ENCODE measurements around the gene GJA3.
A peak's percentile ranks its signal among the peaks of the same experiment; 100 is the strongest.
"Not testable (repeated sequence)": the region's sequence is repeated elsewhere in the genome, so short reads cannot be mapped to it uniquely, and the experiment has no call there.

The GJA3 gene

DNA sequence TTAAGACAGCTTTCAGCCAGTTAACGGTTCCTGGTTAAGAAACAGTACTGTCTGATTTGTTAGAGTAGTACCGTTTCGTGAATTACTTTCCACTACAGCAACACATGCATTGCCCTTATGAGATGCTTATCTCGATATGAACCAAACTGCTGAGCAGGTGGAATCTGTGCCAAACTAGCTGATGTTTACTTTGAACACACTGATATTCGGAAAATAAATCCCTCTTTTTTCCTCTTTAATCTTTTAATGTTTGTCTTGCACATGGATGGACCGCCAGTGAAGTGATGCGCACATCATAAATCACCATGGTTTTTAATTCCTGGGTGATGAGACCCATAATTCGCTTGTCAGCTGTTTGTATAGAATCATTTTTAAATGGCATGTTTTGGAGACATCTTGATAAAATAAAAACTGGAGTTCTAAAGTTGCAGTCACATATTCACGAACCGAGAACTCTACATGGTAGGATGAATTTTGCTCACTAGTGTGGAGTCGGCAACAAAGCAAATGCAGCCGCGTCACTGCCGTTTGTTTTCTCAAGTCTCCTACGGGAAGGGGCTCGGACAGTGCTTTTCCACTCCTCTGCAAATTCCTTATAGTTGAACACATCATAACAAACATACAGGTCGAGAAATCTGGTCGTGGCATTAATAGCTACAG lies 1.1 kb downstream of the GJA3 start:
- in situ Hi-C loops (cut with HindIII; ENCODE audit: low pct_ligation_motif_present, low pct_unique_long_range_greater_than_20kb, low sequenced_read_pairs) = no loop called here
- DNase-seq = peak; percentile 2

DNA sequence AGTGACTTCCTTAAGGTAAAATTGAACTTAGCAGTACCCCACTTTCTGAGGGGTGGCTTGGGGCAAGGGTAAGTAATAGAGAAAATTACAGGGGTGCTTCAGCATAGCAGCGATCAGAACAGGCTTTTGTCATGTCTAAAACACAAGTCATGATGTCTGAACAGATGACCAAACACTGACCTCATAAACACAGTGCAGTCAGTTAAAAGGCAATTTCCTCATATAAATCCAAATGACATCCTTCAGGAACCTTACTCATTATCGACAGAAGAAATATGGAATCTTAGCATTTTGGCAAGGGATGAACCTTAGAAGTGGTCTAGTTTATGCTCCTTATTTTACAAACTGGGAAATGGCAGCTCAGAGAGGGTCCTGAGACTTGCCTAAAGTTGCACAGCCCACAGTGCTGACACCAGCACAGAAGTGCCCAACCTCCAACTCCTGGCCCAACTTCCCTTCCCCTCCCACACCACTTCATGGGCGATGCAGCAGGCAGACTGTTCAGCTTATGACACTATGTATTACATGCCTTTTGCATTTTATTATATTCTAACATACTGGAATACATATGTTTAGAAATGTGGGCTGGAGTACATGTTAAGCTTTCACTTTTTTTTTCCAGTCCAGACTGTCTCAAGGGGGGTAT lies 3.6 kb downstream of the GJA3 start:
- no peak for DNase-seq
- in situ Hi-C loops (cut with HindIII; ENCODE audit: low pct_ligation_motif_present, low pct_unique_long_range_greater_than_20kb, low sequenced_read_pairs) = no loop called here

DNA sequence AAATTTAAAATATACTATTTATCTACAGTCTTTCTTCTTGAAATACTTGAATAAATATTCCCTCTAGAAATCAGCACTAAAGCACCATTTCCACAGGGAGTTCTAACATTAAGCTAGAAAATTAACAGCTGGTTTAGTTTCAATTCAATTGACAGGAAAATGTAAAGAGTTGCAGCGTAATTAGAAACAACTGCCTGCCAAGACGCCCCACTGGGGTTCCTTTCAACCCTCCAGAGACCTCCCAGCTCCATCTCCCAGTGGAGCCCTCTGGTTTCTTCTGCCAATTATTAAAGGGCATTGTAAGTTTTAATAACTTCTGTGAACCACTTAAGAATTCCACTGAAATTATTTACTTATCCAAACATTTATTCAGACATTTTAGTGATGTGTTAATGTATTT lies 4.2 kb downstream of the GJA3 start:
- DNase-seq = no peak
- in situ Hi-C loops (cut with HindIII; ENCODE audit: low pct_ligation_motif_present, low pct_unique_long_range_greater_than_20kb, low sequenced_read_pairs) = no loop called here

DNA sequence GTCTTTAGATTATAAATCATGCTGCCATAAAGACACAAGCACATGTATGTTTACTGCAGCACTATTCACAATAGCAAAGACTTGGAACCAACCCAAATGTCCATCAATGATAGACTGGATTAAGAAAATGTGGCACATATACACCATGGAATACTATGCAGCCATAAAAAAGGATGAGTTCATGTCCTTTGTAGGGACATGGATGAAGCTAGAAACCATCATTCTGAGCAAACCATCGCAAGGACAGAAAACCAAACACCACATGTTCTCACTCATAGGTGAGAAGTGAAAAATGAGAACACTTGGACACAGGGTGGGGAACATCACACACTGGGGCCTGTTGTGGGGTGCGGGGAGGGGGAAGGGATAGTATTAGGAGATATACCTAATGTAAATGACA lies 7.6 kb downstream of the GJA3 start:
- in situ Hi-C loops (cut with HindIII; ENCODE audit: low pct_ligation_motif_present, low pct_unique_long_range_greater_than_20kb, low sequenced_read_pairs); DNase-seq: not testable (repeated sequence)

DNA sequence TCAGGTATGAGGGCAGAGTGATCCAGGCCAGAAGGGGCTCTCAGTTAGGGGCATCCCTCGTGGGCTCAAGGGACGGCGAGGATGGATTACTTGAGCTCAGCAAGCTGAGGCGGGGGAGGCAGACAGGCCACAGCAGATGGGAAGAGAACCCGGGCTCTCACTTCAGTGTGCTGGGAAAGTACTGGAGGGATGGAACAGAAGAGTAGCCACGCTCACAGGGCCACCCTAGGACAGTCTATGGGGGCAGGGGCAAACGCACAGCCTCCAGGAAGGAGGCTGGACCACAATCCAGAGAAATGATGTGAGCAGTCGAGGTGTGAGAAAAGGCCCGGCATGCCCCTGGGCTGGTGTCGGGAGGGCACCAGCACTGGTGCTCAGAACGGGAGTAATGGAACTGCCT lies 9.2 kb downstream of the GJA3 start:
- no peak for DNase-seq
- in situ Hi-C loops (cut with HindIII; ENCODE audit: low pct_ligation_motif_present, low pct_unique_long_range_greater_than_20kb, low sequenced_read_pairs) = no loop called here

DNA sequence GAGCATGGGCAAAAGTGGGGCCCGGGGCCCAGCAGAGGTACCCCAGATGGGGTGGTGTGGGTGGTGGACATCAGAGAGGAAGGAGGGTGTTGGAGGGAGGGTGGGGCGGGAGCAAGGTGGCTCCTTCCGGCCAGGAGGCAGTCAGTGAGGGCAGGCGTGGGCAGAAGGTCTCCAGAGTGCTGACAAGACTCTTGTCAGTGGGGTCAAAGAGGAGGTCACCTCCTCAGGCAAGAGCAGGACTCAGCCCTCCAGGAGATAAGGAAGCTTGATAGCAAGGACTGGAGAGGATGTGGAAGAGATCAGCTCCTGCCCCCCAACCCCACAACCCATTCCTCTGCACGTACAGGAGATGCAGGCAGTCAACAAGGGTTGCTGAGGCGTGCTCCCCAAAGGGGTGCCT lies 9.8 kb downstream of the GJA3 start:
- no peak for DNase-seq
- in situ Hi-C loops (cut with HindIII; ENCODE audit: low pct_ligation_motif_present, low pct_unique_long_range_greater_than_20kb, low sequenced_read_pairs) = no loop called here

DNA sequence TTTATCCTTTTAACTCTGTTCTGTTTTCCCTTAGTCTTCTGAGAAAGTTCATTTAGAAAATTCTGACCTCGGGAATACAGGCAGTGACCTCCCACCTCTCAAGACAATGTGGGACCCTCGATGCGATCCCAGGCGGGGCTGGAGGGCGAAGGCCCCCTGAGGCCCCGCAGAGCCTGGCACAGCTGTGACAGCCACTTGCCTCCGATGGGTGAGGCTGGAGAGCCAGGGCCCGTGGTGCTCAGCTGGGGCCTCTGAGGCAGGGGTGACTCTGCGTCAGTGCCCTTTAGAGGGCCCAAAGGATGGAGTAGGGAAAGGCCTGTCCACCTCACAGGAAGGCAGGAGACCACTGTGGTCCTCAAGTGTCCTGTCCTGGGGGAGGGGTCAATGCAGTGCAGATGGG lies 10.3 kb downstream of the GJA3 start:
- in situ Hi-C loops (cut with HindIII; ENCODE audit: low pct_ligation_motif_present, low pct_unique_long_range_greater_than_20kb, low sequenced_read_pairs) = no loop called here
- DNase-seq = no peak

DNA sequence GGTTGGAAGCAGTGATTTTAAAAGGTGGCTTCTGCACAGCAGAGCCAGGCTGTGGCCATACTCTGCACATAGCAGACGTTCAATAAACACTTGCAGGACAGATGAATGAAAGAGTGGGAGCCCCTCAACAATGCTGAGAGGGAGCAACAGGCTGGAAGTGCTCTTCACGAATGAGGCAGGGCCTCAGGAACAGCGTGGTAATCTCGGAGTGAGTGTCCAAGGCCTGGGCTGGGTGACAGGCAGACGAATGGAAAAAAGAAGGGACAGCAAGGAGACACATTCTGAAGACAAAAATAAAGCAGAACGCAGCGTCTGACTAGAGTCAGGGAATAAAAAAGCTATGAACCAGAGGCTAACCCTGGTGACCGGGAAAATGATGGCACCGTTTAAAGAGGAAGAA lies 11.1 kb downstream of the GJA3 start:
- in situ Hi-C loops (cut with HindIII; ENCODE audit: low pct_ligation_motif_present, low pct_unique_long_range_greater_than_20kb, low sequenced_read_pairs) = no loop called here
- no peak for DNase-seq

DNA sequence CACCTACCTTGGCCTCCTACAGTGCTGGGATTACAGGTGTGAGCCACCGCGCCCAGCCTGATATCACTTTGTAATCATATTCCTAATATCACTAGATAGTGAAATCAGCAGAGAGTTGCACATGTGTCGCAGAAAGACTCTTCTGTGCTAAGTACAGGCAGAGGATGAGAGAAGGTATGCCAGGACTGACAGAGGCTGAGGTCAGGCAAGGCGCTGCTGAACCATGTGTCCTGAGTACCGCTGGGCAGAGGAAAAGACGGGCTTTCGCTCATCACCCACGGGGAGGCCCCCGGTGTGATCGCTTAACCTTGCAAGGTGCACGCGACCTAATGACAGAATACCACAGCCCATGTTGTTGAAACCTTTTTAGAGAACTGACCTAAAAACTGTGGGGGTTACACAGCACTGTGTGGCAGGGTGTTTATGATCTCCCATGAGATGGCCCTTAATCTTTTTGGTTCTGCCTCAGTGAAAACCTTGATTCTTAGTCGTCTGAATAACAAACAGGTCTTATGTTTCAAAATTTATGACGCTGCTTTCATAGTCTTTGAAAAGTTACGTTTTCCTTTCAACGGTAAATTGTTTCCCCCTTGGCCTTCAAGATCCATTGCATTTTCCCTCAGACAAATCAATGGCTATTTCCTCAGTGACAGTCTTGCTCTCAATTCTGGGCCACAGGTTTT lies 12.2 kb downstream of the GJA3 start:
- in situ Hi-C loops (cut with HindIII; ENCODE audit: low pct_ligation_motif_present, low pct_unique_long_range_greater_than_20kb, low sequenced_read_pairs) = no loop called here
- no peak for DNase-seq

DNA sequence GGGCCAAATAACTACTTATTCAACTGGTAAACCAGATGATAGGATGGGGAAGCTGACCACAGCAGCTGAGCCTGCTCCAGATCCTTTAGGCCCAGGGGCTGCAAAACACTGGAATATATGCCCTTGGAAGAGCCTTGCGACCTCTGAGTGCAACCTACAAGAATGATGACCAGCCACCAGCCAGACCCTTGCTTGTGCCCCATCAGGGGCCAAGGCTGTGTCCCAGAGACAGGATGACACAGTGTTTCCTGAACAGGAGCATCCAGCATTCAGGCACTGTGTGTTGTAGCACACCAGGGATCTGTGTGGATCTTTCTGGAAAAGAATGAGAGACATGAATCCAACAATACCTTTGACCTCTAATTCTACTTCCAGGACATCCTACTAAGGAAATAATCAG lies 14.5 kb downstream of the GJA3 start:
- in situ Hi-C loops (cut with HindIII; ENCODE audit: low pct_ligation_motif_present, low pct_unique_long_range_greater_than_20kb, low sequenced_read_pairs) = no loop called here
- DNase-seq = no peak

DNA sequence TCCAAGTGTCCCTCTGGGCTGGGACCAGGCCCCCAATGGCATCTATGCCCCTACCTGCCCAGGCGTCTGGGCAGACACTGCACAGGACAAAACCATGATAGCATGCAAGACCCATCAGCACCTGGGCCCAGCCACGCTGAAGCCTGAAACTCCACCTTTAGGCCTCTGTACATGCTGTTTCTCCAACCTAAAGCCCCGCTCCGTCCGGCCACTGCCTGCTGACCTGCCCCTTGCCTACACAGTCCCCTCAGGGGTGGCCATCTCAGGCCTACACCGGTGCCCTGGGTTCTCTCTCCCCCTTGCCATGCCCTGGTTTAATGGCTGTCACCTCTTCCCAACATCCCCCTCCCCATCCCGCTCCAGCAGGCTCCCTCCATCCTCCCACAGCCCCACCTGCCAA lies 15.3 kb downstream of the GJA3 start:
- DNase-seq = no peak
- in situ Hi-C loops (cut with HindIII; ENCODE audit: low pct_ligation_motif_present, low pct_unique_long_range_greater_than_20kb, low sequenced_read_pairs) = no loop called here

DNA sequence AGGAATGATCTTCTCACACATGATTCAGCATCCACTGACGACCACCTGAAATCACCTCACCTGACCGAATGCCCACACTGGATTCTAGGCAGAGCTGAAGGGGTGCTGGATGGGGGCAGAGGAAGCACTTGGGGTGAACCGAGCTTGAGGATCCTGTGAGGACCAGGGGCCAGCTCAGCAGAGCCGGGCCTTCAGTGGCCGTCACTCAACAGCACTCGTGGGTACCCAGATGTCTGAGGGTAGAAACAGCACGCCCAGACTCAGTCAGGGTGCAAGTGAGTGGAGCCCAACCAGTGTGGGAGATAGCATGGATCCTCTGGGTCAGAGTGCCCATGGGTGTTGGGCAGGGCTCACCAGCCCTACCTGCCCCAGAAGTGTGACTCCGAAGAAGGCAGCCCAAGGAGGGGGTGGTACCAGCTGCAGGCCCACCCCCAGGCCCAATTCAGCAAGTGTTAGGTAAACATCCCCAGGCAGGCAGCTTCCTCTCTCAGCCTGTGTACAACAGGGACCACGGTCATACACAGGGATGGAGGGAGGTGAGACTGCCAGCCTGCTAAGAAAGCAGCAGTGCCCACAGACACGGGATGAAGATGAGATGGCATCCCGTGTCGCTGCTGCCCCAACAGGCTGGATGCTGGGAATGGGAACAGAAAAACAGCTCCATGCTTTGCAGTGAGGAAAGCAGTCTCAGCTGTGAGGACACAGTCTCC lies 16.6 kb downstream of the GJA3 start:
- no peak for DNase-seq
- in situ Hi-C loops (cut with HindIII; ENCODE audit: low pct_ligation_motif_present, low pct_unique_long_range_greater_than_20kb, low sequenced_read_pairs) = no loop called here

DNA sequence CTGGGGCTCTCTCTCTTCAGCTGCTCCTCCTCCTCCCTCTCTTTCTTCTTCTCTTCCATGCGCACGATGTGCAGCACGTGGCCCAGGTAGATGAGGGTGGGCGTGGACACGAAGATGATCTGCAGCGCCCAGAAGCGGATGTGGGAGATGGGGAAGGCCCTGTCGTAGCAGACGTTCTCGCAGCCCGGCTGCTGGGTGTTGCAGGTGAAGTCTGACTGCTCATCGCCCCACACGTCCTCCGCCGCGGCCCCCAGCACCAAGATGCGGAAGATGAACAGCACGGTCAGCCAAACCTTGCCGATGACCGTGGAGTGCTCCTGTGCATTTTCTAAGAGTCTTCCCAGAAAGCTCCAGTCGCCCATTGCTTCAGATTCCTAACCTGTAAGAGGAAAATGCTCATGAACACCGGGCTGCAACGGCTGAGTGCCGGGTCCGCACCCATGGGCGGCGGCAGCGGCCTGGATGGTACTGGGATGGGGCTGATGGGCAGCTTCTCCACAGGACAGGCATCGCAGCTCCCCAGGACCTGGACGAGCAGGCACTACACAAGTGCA lies 17.8 kb downstream of the GJA3 start:
- no peak for DNase-seq
- in situ Hi-C loops (cut with HindIII; ENCODE audit: low pct_ligation_motif_present, low pct_unique_long_range_greater_than_20kb, low sequenced_read_pairs) = no loop called here

DNA sequence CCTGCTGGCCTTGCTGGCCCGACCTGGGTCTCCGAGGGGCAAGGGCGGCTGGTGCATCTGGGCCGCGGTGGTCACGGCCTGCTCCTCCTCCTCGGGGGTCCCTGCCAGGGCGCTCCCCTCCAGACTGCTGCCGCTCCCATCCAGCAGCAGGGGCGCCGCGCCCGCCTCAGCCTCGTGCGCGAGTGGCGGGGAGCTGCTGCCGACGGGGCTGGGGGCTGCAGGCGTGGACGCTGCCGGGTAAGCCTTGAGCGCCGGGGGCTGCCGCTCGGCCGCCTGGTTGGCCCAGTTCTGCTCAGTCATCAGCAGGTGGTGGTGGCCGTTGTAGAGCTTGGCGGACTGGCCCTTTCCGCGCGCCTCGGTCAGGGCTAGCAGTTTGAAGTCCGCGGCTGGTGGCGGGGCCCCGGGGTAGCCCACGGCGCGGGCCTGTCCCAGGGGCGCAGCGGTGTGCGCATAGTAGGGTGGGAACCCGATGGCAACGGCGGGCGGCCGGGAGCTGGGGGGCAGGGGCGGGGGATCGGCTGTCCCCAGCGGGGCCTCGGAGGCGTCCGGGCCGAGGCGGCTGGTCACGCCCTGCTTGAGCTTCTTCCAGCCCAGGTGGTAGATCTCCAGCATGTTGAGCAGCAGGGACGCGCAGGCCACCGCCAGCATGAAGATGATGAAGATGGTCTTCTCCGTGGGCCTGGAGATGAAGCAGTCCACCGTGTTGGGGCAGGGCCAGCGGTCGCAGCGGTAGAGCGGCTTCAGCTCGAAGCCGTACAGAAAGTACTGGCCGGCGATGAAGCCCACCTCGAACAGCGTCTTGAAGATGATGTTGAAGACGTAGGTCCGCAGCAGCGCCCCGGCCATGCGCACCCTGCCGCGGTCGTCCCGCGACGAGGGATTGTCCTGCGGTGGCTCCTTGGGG lies 18.6 kb downstream of the GJA3 start:
- no peak for DNase-seq
- in situ Hi-C loops (cut with HindIII; ENCODE audit: low pct_ligation_motif_present, low pct_unique_long_range_greater_than_20kb, low sequenced_read_pairs) = no loop called here

DNA sequence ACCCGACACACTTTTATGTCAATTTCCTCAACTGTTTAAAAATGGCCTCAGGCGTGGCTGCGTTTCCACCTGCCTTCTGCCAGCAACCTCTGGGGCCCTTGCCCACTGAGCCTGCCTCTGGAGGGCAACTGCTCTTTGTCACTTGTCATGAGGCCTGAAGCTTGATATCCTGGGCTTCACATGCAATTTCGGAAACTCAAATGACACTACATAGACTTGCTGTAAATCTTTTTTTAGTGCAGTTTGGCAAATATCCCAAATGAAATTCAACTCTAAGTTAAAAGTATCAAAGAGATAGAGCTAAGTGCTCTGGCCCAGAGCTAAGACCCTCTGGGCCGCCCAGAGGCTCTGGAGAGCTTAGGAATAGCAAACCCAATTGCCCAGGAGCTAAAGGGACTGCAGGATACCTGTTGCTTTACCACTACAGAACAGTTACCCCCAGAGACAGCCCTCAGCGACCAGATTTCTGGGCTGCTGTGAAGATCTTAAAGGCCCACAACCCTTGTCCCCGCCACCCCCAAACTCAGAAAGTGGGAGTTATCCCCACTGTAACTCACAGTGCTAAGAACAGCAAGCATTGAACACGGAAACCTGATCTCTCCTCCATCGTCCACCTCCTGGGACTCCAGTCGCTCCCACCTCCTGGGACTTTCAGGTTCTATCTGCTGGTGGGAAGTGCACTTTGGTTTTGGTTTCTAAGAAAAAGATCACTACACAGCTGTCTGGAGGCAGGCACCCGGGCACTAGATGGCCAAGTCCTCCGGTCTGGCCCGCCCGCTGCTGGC lies 19.4 kb downstream of the GJA3 start:
- DNase-seq = no peak
- in situ Hi-C loops (cut with HindIII; ENCODE audit: low pct_ligation_motif_present, low pct_unique_long_range_greater_than_20kb, low sequenced_read_pairs) = no loop called here

DNA sequence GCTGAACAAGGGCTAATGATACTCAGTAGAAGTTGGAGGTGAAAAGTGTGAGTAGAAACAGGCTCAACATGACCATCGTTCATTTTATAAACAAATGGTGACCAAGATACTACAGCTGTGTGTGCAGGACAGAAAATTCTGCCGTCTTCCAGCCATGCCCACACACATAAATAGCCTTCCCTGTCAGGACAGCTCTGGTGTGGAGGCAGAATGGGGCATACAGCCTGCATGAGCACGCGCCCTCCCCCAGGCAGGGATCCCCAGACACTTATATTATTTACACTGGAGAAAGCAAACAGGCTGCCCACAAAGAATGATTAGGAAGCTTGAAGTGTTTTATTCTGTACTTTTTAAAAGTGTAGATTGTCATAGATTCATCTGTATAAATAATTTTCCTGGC lies 20.4 kb downstream of the GJA3 start:
- DNase-seq = no peak
- in situ Hi-C loops (cut with HindIII; ENCODE audit: low pct_ligation_motif_present, low pct_unique_long_range_greater_than_20kb, low sequenced_read_pairs) = no loop called here

DNA sequence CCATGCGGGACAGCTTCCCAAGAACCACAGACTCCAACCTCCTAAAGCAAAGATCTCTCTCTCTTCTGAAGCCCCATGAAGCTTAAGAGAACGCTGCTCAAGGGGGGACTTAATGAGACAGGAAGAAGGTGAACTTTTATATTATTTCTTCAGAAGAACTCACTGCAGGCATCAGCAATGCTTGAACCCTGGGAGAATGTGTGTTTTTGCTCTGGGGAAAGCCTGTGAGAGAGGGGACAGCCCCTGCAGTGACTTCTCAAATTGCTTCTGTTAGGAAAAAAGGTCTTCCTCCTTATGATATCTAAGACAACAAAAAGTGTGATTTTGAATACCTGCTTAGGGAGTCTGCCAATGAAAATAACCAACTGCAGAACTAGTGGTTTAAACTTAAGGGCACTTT lies 23.0 kb downstream of the GJA3 start:
- DNase-seq = no peak
- in situ Hi-C loops (cut with HindIII; ENCODE audit: low pct_ligation_motif_present, low pct_unique_long_range_greater_than_20kb, low sequenced_read_pairs) = no loop called here
